ENCODE results near the gene FEZ2. TPM values are rescaled to one million over a fixed set of nuclear protein-coding genes. Genes with fewer than 3 reads are reported as not detected.

The FEZ2 gene
- total RNA-seq, 1 donor from 2014 or later = 60.4 TPM

GRCh38 chr2:36579297-36579664, 18.7 kb downstream of the FEZ2 start:
- no peak for TF ChIP-seq CTCF (conservative IDR thresholded peaks at IDR 0.05; ENCODE audit: low read depth, low read length)
- H3K4me3 ChIP-seq (ENCODE audit: low read depth, low read length) = no peak overlapping the region
- DNase-seq (ENCODE audit: low read depth) = no peak

DNA sequence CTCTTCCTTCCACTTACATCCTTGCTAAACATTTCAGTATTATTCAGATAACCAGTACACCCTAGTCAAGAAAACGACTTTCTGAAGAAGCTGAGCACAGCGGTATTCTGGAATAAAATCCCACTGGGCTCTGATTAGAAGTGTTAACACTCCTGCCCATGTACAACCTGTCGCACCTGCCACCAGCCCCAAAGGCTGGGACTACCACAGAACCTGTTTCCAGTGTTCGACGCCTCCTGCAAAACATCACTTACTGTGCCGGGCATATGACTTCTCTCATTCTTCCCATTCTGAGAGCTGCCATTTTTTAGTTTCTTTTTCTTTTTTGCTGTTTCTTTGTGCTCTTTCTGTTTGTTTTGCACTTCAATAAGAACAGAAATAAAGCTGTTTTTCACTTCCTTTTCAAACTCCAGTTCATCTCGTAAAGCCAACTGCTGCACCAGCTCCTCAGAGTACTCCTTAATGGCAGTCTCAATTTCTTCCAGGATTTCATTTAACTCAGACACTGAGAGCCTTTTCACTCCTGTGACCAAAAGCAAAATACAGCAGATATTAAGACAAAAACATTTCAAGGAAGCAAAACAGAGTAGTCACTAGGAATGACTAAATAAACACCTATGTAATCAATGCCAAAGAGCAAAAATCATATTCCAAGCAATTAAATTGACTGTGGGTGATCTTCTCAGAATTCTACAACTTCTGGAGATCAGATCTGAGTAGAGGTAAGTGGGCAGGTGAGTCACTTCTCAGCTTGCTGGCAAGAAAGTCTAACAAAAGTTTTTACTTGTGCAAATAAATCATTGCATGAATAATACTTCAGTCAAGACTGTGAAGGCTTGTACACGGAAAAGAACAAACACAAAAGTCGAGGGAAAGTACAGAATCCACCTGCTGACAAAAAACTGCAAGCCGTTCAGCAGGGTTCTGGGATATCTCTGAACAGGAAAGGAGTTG, 19.3 kb downstream of the FEZ2 start:
- no peak for DNase-seq (ENCODE audit: low read depth)
- H3K4me3 ChIP-seq (ENCODE audit: low read depth, low read length) = no peak overlapping the region

GRCh38 chr2:36577884-36578283, 20.1 kb downstream of the FEZ2 start:
- no peak for TF ChIP-seq CTCF (conservative IDR thresholded peaks at IDR 0.05; ENCODE audit: low read depth, low read length)
- no peak for DNase-seq (ENCODE audit: low read depth)
- H3K4me3 ChIP-seq (ENCODE audit: low read depth, low read length) = no peak overlapping the region

More for the DNA sequence above, 19.3 kb downstream of the FEZ2 start:
- TF ChIP-seq CTCF (conservative IDR thresholded peaks at IDR 0.05; ENCODE audit: low read depth, low read length) = no peak

GRCh38 chr2:36574560-36574959, 23.4 kb downstream of the FEZ2 start:
- no peak for TF ChIP-seq CTCF (conservative IDR thresholded peaks at IDR 0.05; ENCODE audit: low read depth, low read length)
- DNase-seq (ENCODE audit: low read depth) = no peak
- H3K4me3 ChIP-seq (ENCODE audit: low read depth, low read length) = no peak overlapping the region

GRCh38 chr2:36573165-36573564, 24.8 kb downstream of the FEZ2 start:
- DNase-seq (ENCODE audit: low read depth) = no peak
- no peak overlapping the region for H3K4me3 ChIP-seq (ENCODE audit: low read depth, low read length)
- no peak for TF ChIP-seq CTCF (conservative IDR thresholded peaks at IDR 0.05; ENCODE audit: low read depth, low read length)

DNA sequence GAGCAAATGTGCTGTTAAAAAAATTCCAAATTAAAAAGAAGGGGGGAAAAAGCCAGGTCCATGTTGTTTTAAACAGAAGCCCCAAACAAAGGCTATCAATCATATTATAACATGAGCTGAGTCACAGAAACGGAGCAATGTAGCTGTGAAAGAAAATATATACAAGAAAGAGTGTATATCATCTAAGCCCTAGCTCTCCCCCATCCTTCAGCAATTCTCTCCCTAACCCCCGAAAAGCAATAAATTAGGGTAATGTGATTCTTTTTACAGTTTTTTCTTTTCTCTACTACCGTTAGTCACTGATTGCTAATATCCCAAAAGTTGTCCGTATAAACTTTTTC, 25.3 kb downstream of the FEZ2 start:
- no peak overlapping the region for H3K4me3 ChIP-seq (ENCODE audit: low read depth, low read length)
- DNase-seq (ENCODE audit: low read depth) = no peak
- no peak for TF ChIP-seq CTCF (conservative IDR thresholded peaks at IDR 0.05; ENCODE audit: low read depth, low read length)

All from epithelial cell of proximal tubule (primary cell).